Heart right ventricle (tissue), 16 donors: Measurements from ENCODE around the gene SFMBT2. TPM values are rescaled to one million over a fixed set of nuclear protein-coding genes. Genes with fewer than 3 reads are reported as not detected.

Experiments
- ATAC-seq, 8 donors: fragments of 200-7000 bp; cut with Tn5 transposase; one replicate each; pipeline ENCODE4 v1.9.1; 2020; ENCODE audit warnings: mild to moderate bottlenecking in 8 of 8, moderate library complexity in 8 of 8, moderate number of reproducible peaks in 1 of 8
- DNase-seq, 2 donors: peaks; one replicate each; pipeline ENCODE4 v3.0.0-alpha.2; 2020
- H3K27ac ChIP-seq, 10 donors: fragments of 200-600 bp; sonication (generic) in 2 of 10; one replicate each; pipeline versions ENCODE4 v1.5.0 to v1.8.0; 2020 to 2022; ENCODE audit warnings: mild to moderate bottlenecking in 3 of 10
- H3K27me3 ChIP-seq, 7 donors: fragments of 200-600 bp; one replicate each; pipeline ENCODE4 v1.8.0; 2021 to 2022; ENCODE audit warnings: mild to moderate bottlenecking in 2 of 7
- H3K36me3 ChIP-seq, 9 donors: fragments of 200-600 bp; sonication (generic) in 1 of 9; one replicate each; pipeline versions ENCODE4 v1.5.0 to v1.8.0; 2020 to 2022; ENCODE audit warnings: mild to moderate bottlenecking in 2 of 9
- H3K4me1 ChIP-seq, 9 donors: fragments of 200-600 bp; sonication (generic) in 1 of 9; one replicate each; pipeline versions ENCODE4 v1.5.0 to v1.8.0; 2020 to 2022; ENCODE audit warnings: mild to moderate bottlenecking in 4 of 9
- H3K4me3 ChIP-seq, 10 donors: fragments of 200-600 bp; sonication (generic) in 2 of 10; one replicate each; pipeline versions ENCODE4 v1.5.0 to v1.8.0; 2020 to 2022; ENCODE audit warnings: mild to moderate bottlenecking in 7 of 10, moderate library complexity in 2 of 10
- H3K9me3 ChIP-seq, 11 donors: fragments of 200-600 bp in 10 of 11; sonication (generic) in 2 of 11; one replicate each; pipeline versions ENCODE4 v1.5.0 to v1.8.0; 2013 to 2022; ENCODE audit warnings: mild to moderate bottlenecking in 2 of 11, control low read depth in 1 of 11, moderate library complexity in 1 of 11
- CTCF ChIP-seq, 9 donors: fragments of 200-600 bp; sonication (generic) in 2 of 9; IDR thresholded peaks; one replicate each; pipeline versions ENCODE4 v1.5.0 to v1.8.0; 2021 to 2022; ENCODE audit warnings: antibody characterized with exemption in 9 of 9, mild to moderate bottlenecking in 5 of 9, moderate library complexity in 1 of 9
- WGBS, 2 donors: extraction: QIAGEN DNeasy Blood & Tissue Kit; methylation state at CpG; one replicate each; pipeline ENCODE4 v1.1.7; 2013; ENCODE audit warnings: inconsistent platforms in 1 of 2; 5-methylcytosine and 5-hydroxymethylcytosine counted together
- intact Hi-C, 10 donors: fragments of 100-400 bp; cut with DNase I; formaldehyde crosslinking; loops; one replicate each; pipeline versions ENCODE4 v1.11.1 to v1.14.2; 2022
- polyA plus RNA-seq, 2 donors: library from polyadenylated mRNA; stranded (reverse); fragments of 200-250 nt; gene quantifications; one replicate each; pipeline ENCODE4 v1.2.3, GENCODE V29; 2013
- total RNA-seq, 10 donors: library from RNA; stranded (reverse); fragmentation: NEBNext Ultra II Directional in 3 of 10; extraction: Animal tissue kit (Norgen Biotek cat#: 25700) in 3 of 10; gene quantifications; one replicate each; pipeline versions ENCODE4 v1.2.1 to v1.2.4, GENCODE V29; 2021 to 2023
- donor health status: Arrhythmogenic right ventricular cardiomyopathy.
- donor health status: ischemic (EF 13 %, LVEDD 7.1; RV severe dilation, severe dysfunction).
- donor health status: healthy with polysubstance abuse.
- donor health status: DM: no; HTN: yes; CAD: no.
- donor health status: DM: no; HTN: no; CAD: no.
- donor health status: ischemic (EF 25% LVEDD 6.9; RV normal size, moderate dysfunction).
- donor health status: ischemic (EF 25% LVEDD 5.7; RV mildly dilated, moderate dysfunction).
- donor health status: healthy.
- donor health status: DM: yes; HTN: yes; CAD: no.
- donor health status: Ischemic cardiomyopathy.
- donor health status: ischemic (EF 35%, LVEDD 5.7; RV mildly dilated, moderate dysfunction).
- donor health status: nonischemic (EF 11% LVEDD 7.7; RV severe dilation, severe dysfunction).
- donor health status: DM: yes; HTN: yes; CAD: no.
- donor health status: PGD.
- donor health status: ischemic (EF 29% LVEDD 5.4; RV normal size, mild dysfunction).
- donor health status: nonischemic (EF 23%, LVEDD 6.1; RV moderate dilation, normal function).

Gene SFMBT2
- total and polyA plus RNA-seq, 12 donors, result 4.1 to 14.2 (median 10.0) TPM

- no peak for TF ChIP-seq CTCF (IDR thresholded peaks at IDR 0.05)
- peaks cover 0 to 65% (median 7%) of the 10 kb centered on the region in 9 donors for H3K36me3 ChIP-seq
- no peak overlapping the region for H3K4me3 ChIP-seq
- peaks cover 0 to 12% (median 0%) of the 10 kb centered on the region in 9 donors for H3K4me1 ChIP-seq
- H3K27ac ChIP-seq, result peak overlapping the region in 4 of 10 donors; percentile 4 to 56 (median 44)
- 36 to 89% methylated on average over 1 of the region's 1 CpG for WGBS, 2 donors
- no peaks in the 10 kb centered on the region for H3K27me3 ChIP-seq
- ATAC-seq (peak; percentile 51 to 94 (median 84)), DNase-seq (peak in 1 of 2 donors; percentile 51)
- intact Hi-C loops, result no loop called here
- H3K9me3 ChIP-seq, result no peaks in the 10 kb centered on the region
These were observed 205.2 kb downstream of the SFMBT2 start for GRCh38 chr10:7205656-7206055.

GRCh38 chr10:7202793-7203355 lies 208.0 kb downstream of the SFMBT2 start:
- no peaks in the 10 kb centered on the region for H3K27me3 ChIP-seq
- no peak overlapping the region for H3K27ac ChIP-seq
- 91 to 95% methylated on average over 4 of the region's 4 CpGs for WGBS, 2 donors
- H3K9me3 ChIP-seq, result no peaks in the 10 kb centered on the region
- TF ChIP-seq CTCF (IDR thresholded peaks at IDR 0.05), result no peak
- no peak for ATAC-seq
- no peak for DNase-seq
- peaks cover 0 to 12% (median 0%) of the 10 kb centered on the region in 9 donors for H3K4me1 ChIP-seq
- peaks cover 0 to 78% (median 21%) of the 10 kb centered on the region in 9 donors for H3K36me3 ChIP-seq
- intact Hi-C loops, result no loop called here
- H3K4me3 ChIP-seq, result no peak overlapping the region

GRCh38 chr10:7199152-7199760 lies 211.6 kb downstream of the SFMBT2 start:
- DNase-seq (no peak), ATAC-seq (no peak)
- H3K4me1 ChIP-seq, result peaks cover 0 to 7% (median 0%) of the 10 kb centered on the region in 9 donors
- no peak for TF ChIP-seq CTCF (IDR thresholded peaks at IDR 0.05)
- H3K27me3 ChIP-seq, result no peaks in the 10 kb centered on the region
- peaks cover 0 to 97% (median 30%) of the 10 kb centered on the region in 9 donors for H3K36me3 ChIP-seq
- H3K9me3 ChIP-seq, result peaks cover 0 to 15% (median 4%) of the 10 kb centered on the region in 11 donors
- WGBS, 2 donors, result 75 to 95% methylated on average over 3 of the region's 3 CpGs
- no peak overlapping the region for H3K4me3 ChIP-seq
- H3K27ac ChIP-seq, result no peak overlapping the region
- intact Hi-C loops, result no loop called here

- Histone ChIP-seq H3K4me1 (peaks cover 0 to 19% (median 0%) of the 10 kb centered on the region in 9 donors), H3K27ac (no peak overlapping the region), H3K36me3 (peaks cover 0 to 97% (median 31%) of the 10 kb centered on the region in 9 donors), H3K4me3 (no peak overlapping the region), H3K9me3 (peaks cover 0 to 15% (median 4%) of the 10 kb centered on the region in 11 donors), H3K27me3 (no peaks in the 10 kb centered on the region)
- ATAC-seq (peak in 5 of 8 donors; percentile 68 to 94 (median 86)), DNase-seq (no peak)
- no peak for TF ChIP-seq CTCF (IDR thresholded peaks at IDR 0.05)
- intact Hi-C loops, result no loop called here
- WGBS, 2 donors, result 67 to 77% methylated on average over 5 of the region's 5 CpGs
These were observed 214.6 kb downstream of the SFMBT2 start for GRCh38 chr10:7196284-7196683.
